Caco-2 (cell line): Measurements from ENCODE around the gene BNIPL. TPM values are rescaled to one million over a fixed set of nuclear protein-coding genes. Genes with fewer than 3 reads are reported as not detected.

Experiments
- BruUV-seq: library from RNA; stranded (reverse); fragments of 400-500 nt; replicated peaks from 2 replicates; lab custom pipeline; 2021; lab: Mats Ljungman, UMichigan
- CTCF ChIA-PET: fragments of 300-600 bp; sonication (Branson Sonifier 250); formaldehyde crosslinking; loops from one replicate; lab custom pipeline; 2022; ENCODE audit warnings: antibody characterized with exemption; lab: Charles Lee
- POLR2A ChIA-PET: fragments of 300-600 bp; sonication (Branson Sonifier 250); formaldehyde crosslinking; loops from one replicate; lab custom pipeline; 2022; ENCODE audit warnings: antibody characterized with exemption; lab: Charles Lee
- DNase-seq, 2 experiments: peaks; one replicate each; pipeline versions ENCODE4 v3.0.0 to v3.0.0-alpha.2; 2020 to 2022
- H3K27me3 ChIP-seq: replicated peaks from 2 replicates; pipeline ENCODE4 v1.6.0; 2011; ENCODE audit warnings: low read length; ENCODE audit not compliant: control insufficient read depth, insufficient read depth
- H3K36me3 ChIP-seq: 2 replicates; pipeline ENCODE4 v1.5.1; 2011; ENCODE audit warnings: low read length; ENCODE audit not compliant: control insufficient read depth, insufficient read depth
- H3K4me1 ChIP-seq: fragments of 250-450 bp; sonication (Bioruptor Pico); 2 replicates; pipeline ENCODE4 v1.5.1; 2020; ENCODE audit warnings: mild to moderate bottlenecking
- H3K4me3 ChIP-seq: 2 replicates; pipeline ENCODE4 v1.5.1; 2011; ENCODE audit warnings: low read depth, mild to moderate bottlenecking, control low read depth, low read length
- H3K9me3 ChIP-seq: fragments of 250-450 bp; sonication (Bioruptor Pico); 2 replicates; pipeline ENCODE4 v1.5.1; 2020; ENCODE audit warnings: mild to moderate bottlenecking, moderate library complexity
- H3K27ac Mint-ChIP-seq: one replicate; pipeline ENCODE4 v1.8.0; 2022; ENCODE audit warnings: mixed read lengths; ENCODE audit not compliant: unreplicated experiment
- H3K27me3 Mint-ChIP-seq: one replicate; pipeline ENCODE4 v1.8.0; 2022; ENCODE audit warnings: mixed read lengths; ENCODE audit not compliant: insufficient read depth, unreplicated experiment
- H3K36me3 Mint-ChIP-seq: one replicate; pipeline ENCODE4 v1.8.0; 2022; ENCODE audit warnings: mild to moderate bottlenecking, mixed read lengths; ENCODE audit not compliant: insufficient read depth, unreplicated experiment
- H3K4me1 Mint-ChIP-seq: one replicate; pipeline ENCODE4 v1.8.0; 2022; ENCODE audit warnings: low read depth, mixed read lengths; ENCODE audit not compliant: unreplicated experiment
- H3K4me3 Mint-ChIP-seq: one replicate; pipeline ENCODE4 v1.8.0; 2022; ENCODE audit warnings: mild to moderate bottlenecking, moderate library complexity, mixed read lengths; ENCODE audit not compliant: unreplicated experiment
- H3K9me3 Mint-ChIP-seq: one replicate; pipeline ENCODE4 v1.8.0; 2022; ENCODE audit warnings: mixed read lengths; ENCODE audit not compliant: unreplicated experiment
- intact Hi-C: fragments of 100-400 bp; cut with micrococcal nuclease; formaldehyde crosslinking; loops from one replicate; pipeline ENCODE4 v1.10.0; 2022; ENCODE audit not compliant: unreplicated experiment
- total RNA-seq: library from RNA; stranded (reverse); gene quantifications from 2 replicates; pipeline ENCODE4 v1.2.3, GENCODE V29; 2022
- TF ChIP-seq, protein P1 (sequence below), 2 experiments: fragments of 200-600 bp in 1 of 2; IDR thresholded peaks; 1 replicate in 1 of 2; 2 replicates in 1 of 2; pipeline versions ENCODE4 v1.5.1 to v1.8.0; 2011 to 2022; ENCODE audit warnings: antibody characterized with exemption in 1 of 2, control low read depth in 1 of 2, inconsistent platforms in 1 of 2, low read depth in 1 of 2, low read length in 1 of 2, mild to moderate bottlenecking in 1 of 2, moderate library complexity in 1 of 2; ENCODE audit not compliant: insufficient read depth in 1 of 2, severe bottlenecking in 1 of 2, unreplicated experiment in 1 of 2

The BNIPL gene
- total RNA-seq, 1 experiment from 2014 or later, result 1.9 TPM

DNA sequence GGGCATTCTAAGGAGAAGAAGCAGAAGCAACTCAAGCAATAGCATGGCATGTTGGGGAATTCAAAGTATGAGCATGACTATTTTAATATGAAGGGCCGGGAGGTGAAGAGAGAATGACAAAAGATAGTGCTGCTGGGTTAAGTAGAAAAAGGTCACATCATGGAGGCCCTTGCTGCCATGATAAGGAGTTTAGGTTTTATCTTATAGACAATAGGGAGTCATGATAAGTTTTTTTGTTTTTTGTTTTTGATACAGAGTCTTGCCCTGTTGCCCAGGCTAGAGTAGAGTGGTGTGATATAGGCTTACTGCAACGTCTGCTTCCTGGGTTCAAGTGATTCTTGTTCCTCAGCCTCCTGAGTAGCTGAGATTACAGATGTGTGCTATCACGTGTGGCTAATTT is 3.1 kb downstream of the BNIPL start:
- Mint-ChIP-seq H3K4me1 (no peaks in the 10 kb centered on the region), H3K9me3 (no peaks in the 10 kb centered on the region), H3K36me3 (peaks cover 6% of the 10 kb centered on the region), H3K27me3 (no peaks in the 10 kb centered on the region), H3K27ac (no peak overlapping the region), H3K4me3 (no peak overlapping the region)
- CTCF ChIA-PET, result interaction anchor here (1.3 kb wide), 1 partner anchor 8 kb away, joined by 3 read pairs; the partner anchor contains the start of gene C1orf56
- no peaks in the 10 kb centered on the region for H3K27me3 ChIP-seq
- H3K36me3 ChIP-seq, result no peaks in the 10 kb centered on the region
- H3K4me3 ChIP-seq, result no peak overlapping the region
- intact Hi-C loops, result no loop called here
- H3K4me1 ChIP-seq, result no peaks in the 10 kb centered on the region
- BruUV-seq, result no TSS peak
- H3K9me3 ChIP-seq, result no peaks in the 10 kb centered on the region
- POLR2A ChIA-PET, result no interaction called here
- TF ChIP-seq, protein P1, sequence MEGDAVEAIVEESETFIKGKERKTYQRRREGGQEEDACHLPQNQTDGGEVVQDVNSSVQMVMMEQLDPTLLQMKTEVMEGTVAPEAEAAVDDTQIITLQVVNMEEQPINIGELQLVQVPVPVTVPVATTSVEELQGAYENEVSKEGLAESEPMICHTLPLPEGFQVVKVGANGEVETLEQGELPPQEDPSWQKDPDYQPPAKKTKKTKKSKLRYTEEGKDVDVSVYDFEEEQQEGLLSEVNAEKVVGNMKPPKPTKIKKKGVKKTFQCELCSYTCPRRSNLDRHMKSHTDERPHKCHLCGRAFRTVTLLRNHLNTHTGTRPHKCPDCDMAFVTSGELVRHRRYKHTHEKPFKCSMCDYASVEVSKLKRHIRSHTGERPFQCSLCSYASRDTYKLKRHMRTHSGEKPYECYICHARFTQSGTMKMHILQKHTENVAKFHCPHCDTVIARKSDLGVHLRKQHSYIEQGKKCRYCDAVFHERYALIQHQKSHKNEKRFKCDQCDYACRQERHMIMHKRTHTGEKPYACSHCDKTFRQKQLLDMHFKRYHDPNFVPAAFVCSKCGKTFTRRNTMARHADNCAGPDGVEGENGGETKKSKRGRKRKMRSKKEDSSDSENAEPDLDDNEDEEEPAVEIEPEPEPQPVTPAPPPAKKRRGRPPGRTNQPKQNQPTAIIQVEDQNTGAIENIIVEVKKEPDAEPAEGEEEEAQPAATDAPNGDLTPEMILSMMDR (IDR thresholded peaks at IDR 0.05; ENCODE audit: insufficient read depth in 1 of 2, low read depth in 1 of 2, low read length in 1 of 2, severe bottlenecking in 1 of 2, unreplicated experiment in 1 of 2), result no peak
- DNase-seq, result no peak

DNA sequence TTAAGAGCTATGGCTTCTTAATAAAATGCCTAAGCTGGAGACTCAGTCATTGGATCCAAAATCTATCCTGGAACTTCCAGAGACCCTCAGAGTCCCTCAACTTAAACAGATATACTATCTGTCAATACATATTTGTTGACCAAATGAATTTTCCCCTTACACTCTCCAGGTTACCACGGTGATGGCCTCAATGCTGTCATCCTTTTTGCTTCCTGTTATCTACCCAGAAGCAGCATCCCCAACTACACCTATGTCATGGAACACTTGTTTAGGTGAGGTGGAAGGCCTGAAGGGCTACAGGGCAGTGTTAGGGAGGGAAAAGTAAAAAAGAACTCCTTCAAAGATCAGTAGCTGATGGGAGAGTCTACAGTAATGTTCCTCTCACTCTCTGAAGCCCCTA is 6.8 kb downstream of the BNIPL start:
- no peaks in the 10 kb centered on the region for H3K4me1 Mint-ChIP-seq
- H3K9me3 ChIP-seq, result no peaks in the 10 kb centered on the region
- intact Hi-C loops, result no loop called here
- no peak overlapping the region for H3K4me3 Mint-ChIP-seq
- no peaks in the 10 kb centered on the region for H3K27me3 ChIP-seq
- no peaks in the 10 kb centered on the region for H3K36me3 ChIP-seq
- CTCF ChIA-PET, result no interaction called here
- H3K36me3 Mint-ChIP-seq, result peaks cover 21% of the 10 kb centered on the region
- TF ChIP-seq, protein P1 (IDR thresholded peaks at IDR 0.05; ENCODE audit: insufficient read depth in 1 of 2, low read depth in 1 of 2, low read length in 1 of 2, severe bottlenecking in 1 of 2, unreplicated experiment in 1 of 2), result no peak
- POLR2A ChIA-PET, result no interaction called here
- no peak for DNase-seq
- no peaks in the 10 kb centered on the region for H3K27me3 Mint-ChIP-seq
- H3K4me3 ChIP-seq, result no peak overlapping the region
- no peak overlapping the region for H3K27ac Mint-ChIP-seq
- H3K9me3 Mint-ChIP-seq, result no peaks in the 10 kb centered on the region
- H3K4me1 ChIP-seq, result no peaks in the 10 kb centered on the region
- BruUV-seq, result no TSS peak

DNA sequence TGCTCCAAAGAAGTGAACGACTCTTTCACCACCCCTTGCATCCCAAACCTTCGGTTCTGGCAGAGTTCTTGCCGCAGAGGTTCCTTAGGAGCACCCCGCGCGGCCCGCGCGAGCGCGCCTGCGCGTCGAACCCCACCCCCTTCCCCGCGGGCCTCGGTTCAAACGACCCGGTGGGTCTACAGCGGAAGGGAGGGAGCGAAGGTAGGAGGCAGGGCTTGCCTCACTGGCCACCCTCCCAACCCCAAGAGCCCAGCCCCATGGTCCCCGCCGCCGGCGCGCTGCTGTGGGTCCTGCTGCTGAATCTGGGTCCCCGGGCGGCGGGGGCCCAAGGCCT is 11.2 kb downstream of the BNIPL start, which contains the start of gene C1orf56:
TSS of gene C1orf56 (plus strand) at position 161 of the 334 bp plus-strand sequence. CDS start at position 258, 97 bp downstream.
- Histone ChIP-seq H3K4me3 (peak within 1 kb of the TSS; percentile 72), H3K36me3 (no peaks in the 10 kb centered on the region), H3K4me1 (peaks cover 4% of the 10 kb centered on the region), H3K27me3 (no peaks in the 10 kb centered on the region), H3K9me3 (no peaks in the 10 kb centered on the region)
- peaks cover 39% of the 10 kb centered on the region for H3K36me3 Mint-ChIP-seq
- intact Hi-C loops, result loop anchor here (2.0 kb wide), 1 partner anchor 67 kb away; no protein-coding TSS in a partner anchor
- ChIA-PET CTCF (interaction anchor here (0.6 to 1.5 kb wide), 11 partner anchors 9 to 115 kb away, joined by 3 to 15 read pairs (median 4); partner anchors contain the start of genes CDC42SE1, MINDY1 and MLLT11), POLR2A (interaction anchor here (0.6 to 1.1 kb wide), 6 partner anchors 24 to 142 kb away, joined by 3 to 6 read pairs (median 4); partner anchors contain the start of genes MINDY1 and VPS72)
- peak; percentile 79 to 80 for DNase-seq
- H3K27me3 Mint-ChIP-seq, result no peaks in the 10 kb centered on the region
- H3K9me3 Mint-ChIP-seq, result no peaks in the 10 kb centered on the region
- peak within 1 kb of the TSS; percentile 81 for H3K4me3 Mint-ChIP-seq
- H3K27ac Mint-ChIP-seq, result peak within 1 kb of the TSS; percentile 74
- BruUV-seq, result no TSS peak
- TF ChIP-seq, protein P1 (IDR thresholded peaks at IDR 0.05; ENCODE audit: insufficient read depth in 1 of 2, low read depth in 1 of 2, low read length in 1 of 2, severe bottlenecking in 1 of 2, unreplicated experiment in 1 of 2), result no peak
- H3K4me1 Mint-ChIP-seq, result no peaks in the 10 kb centered on the region
